Measurements from ENCODE around the gene LTA4H. TPM values are rescaled to one million over a fixed set of nuclear protein-coding genes. Genes with fewer than 3 reads are reported as not detected.

The LTA4H gene
- total RNA-seq, 4 donors from 2014 or later, result 105 to 235 (median 123) TPM

DNA sequence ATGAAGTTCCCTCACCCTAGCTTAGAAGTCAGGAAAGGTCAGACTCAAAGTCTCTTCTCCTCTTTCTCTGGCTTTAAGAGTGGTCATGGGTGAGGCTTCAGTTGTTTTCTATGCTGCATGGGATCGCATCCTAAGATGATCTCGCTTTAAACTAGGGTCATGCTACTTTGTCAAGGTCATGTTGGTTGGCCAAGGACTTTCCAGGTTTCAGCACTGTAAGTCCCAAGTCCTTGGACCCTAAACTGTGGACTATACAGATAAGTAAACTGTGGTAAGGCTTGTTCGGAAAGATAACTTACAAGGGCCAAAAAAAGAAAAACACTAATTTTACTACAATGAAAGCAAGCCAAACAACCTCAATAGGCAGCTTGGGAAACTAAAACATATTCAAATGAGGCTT, 56.6 kb downstream of the LTA4H start:
- 73 to 95% methylated on average over 3 of the region's 3 CpGs for WGBS, 2 donors
- intact Hi-C loops (cut with DNase I), result no loop called here
- TF ChIP-seq, protein P1, sequence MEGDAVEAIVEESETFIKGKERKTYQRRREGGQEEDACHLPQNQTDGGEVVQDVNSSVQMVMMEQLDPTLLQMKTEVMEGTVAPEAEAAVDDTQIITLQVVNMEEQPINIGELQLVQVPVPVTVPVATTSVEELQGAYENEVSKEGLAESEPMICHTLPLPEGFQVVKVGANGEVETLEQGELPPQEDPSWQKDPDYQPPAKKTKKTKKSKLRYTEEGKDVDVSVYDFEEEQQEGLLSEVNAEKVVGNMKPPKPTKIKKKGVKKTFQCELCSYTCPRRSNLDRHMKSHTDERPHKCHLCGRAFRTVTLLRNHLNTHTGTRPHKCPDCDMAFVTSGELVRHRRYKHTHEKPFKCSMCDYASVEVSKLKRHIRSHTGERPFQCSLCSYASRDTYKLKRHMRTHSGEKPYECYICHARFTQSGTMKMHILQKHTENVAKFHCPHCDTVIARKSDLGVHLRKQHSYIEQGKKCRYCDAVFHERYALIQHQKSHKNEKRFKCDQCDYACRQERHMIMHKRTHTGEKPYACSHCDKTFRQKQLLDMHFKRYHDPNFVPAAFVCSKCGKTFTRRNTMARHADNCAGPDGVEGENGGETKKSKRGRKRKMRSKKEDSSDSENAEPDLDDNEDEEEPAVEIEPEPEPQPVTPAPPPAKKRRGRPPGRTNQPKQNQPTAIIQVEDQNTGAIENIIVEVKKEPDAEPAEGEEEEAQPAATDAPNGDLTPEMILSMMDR (IDR thresholded peaks at IDR 0.05), result no peak
- TF ChIP-seq POLR2A (IDR thresholded peaks at IDR 0.05), result no peak
- H3K4me3 ChIP-seq, result no peak overlapping the region
- H3K4me1 ChIP-seq, result no peaks in the 10 kb centered on the region
- H3K27me3 ChIP-seq, result no peaks in the 10 kb centered on the region
- DNase-seq, result no peak
- no peaks in the 10 kb centered on the region for H3K9me3 ChIP-seq
- no peaks in the 10 kb centered on the region for H3K36me3 ChIP-seq
- H3K27ac ChIP-seq, result no peak overlapping the region

- TF ChIP-seq POLR2A (IDR thresholded peaks at IDR 0.05), result no peak
- TF ChIP-seq, protein P1 (IDR thresholded peaks at IDR 0.05), result no peak
- H3K4me3 ChIP-seq, result no peak overlapping the region
Observed at GRCh38 chr12:95978351-95978750, 57.0 kb downstream of the LTA4H start.

DNA sequence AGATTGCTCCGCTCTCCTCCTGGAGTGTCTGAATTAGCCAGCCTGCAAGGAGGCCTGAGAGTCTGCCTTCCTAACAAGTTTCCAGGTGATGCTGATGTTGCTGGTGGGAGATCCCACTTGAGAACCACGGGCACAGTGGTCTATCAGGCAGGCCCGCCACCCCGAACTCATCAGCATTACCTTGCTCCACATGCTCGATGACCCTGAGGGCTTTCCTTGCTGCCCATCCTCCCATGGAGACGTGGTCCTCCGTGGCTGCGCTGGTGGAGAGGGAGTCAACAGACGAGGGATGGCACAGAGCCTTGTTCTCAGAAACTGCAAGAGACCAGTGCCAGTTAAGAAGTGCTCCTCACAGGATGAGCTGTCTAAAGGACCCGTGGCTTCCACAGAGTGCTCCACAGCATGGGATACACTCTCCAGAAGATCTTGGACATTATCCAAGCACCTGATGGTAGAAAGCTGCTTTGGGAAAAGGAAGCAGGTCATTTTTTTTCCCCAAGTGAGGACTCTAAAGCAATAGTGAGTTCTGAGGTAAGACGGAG, 57.6 kb downstream of the LTA4H start:
- intact Hi-C loops (cut with DNase I), result no loop called here
- DNase-seq, result no peak
- H3K27me3 ChIP-seq, result no peaks in the 10 kb centered on the region
- no peaks in the 10 kb centered on the region for H3K4me1 ChIP-seq
- no peaks in the 10 kb centered on the region for H3K36me3 ChIP-seq
- no peak for TF ChIP-seq POLR2A (IDR thresholded peaks at IDR 0.05)
- TF ChIP-seq, protein P1 (IDR thresholded peaks at IDR 0.05), result no peak
- no peaks in the 10 kb centered on the region for H3K9me3 ChIP-seq
- 75 to 95% methylated on average over 7 to 9 of the region's 11 CpGs for WGBS, 2 donors
- no peak overlapping the region for H3K4me3 ChIP-seq
- H3K27ac ChIP-seq, result no peak overlapping the region

More at GRCh38 chr12:95978351-95978750, 57.0 kb downstream of the LTA4H start:
- Histone ChIP-seq H3K4me1 (no peaks in the 10 kb centered on the region), H3K27me3 (no peaks in the 10 kb centered on the region), H3K27ac (no peak overlapping the region), H3K36me3 (no peaks in the 10 kb centered on the region), H3K9me3 (no peaks in the 10 kb centered on the region)
- intact Hi-C loops (cut with DNase I), result no loop called here
- WGBS, 2 donors, result 82 to 91% methylated on average over 5 of the region's 5 CpGs
- no peak for DNase-seq

GRCh38 chr12:95976416-95976832, 59.0 kb downstream of the LTA4H start:
- no peaks in the 10 kb centered on the region for H3K9me3 ChIP-seq
- no peaks in the 10 kb centered on the region for H3K27me3 ChIP-seq
- no peak for TF ChIP-seq POLR2A (IDR thresholded peaks at IDR 0.05)
- TF ChIP-seq, protein P1 (IDR thresholded peaks at IDR 0.05), result no peak
- H3K4me1 ChIP-seq, result no peaks in the 10 kb centered on the region
- no peaks in the 10 kb centered on the region for H3K36me3 ChIP-seq
- H3K4me3 ChIP-seq, result no peak overlapping the region
- DNase-seq, result no peak
- intact Hi-C loops (cut with DNase I), result no loop called here
- no peak overlapping the region for H3K27ac ChIP-seq
- 85 to 93% methylated on average over 6 to 7 of the region's 8 CpGs for WGBS, 2 donors

- TF ChIP-seq POLR2A (IDR thresholded peaks at IDR 0.05), result no peak
- TF ChIP-seq, protein P1 (IDR thresholded peaks at IDR 0.05), result no peak
Observed at GRCh38 chr12:95975491-95975890, 59.9 kb downstream of the LTA4H start.

More at GRCh38 chr12:95975491-95975890, 59.9 kb downstream of the LTA4H start:
- H3K27ac ChIP-seq, result no peak overlapping the region
- intact Hi-C loops (cut with DNase I), result no loop called here
- no peak for DNase-seq
- WGBS, 2 donors, result 86 to 91% methylated on average over 4 of the region's 4 CpGs
- no peaks in the 10 kb centered on the region for H3K27me3 ChIP-seq
- H3K4me1 ChIP-seq, result no peaks in the 10 kb centered on the region
- no peaks in the 10 kb centered on the region for H3K9me3 ChIP-seq
- H3K4me3 ChIP-seq, result no peak overlapping the region
- no peaks in the 10 kb centered on the region for H3K36me3 ChIP-seq

Data from esophagus squamous epithelium (tissue), 5 donors.